SU-DHL-6 (cell line): ENCODE results near the gene BUB1.
"Not testable (repeated sequence)": the region's sequence is repeated elsewhere in the genome, so short reads cannot be mapped to it uniquely, and the experiment has no call there.

Source experiments
- H2AFZ ChIP-seq: fragments of 200-600 bp; sonication (generic); 2 replicates; pipeline ENCODE4 v1.6.1; 2014; ENCODE audit warnings: low read depth, mild to moderate bottlenecking, moderate library complexity, mixed read lengths, antibody characterized with exemption, low read length; ENCODE audit not compliant: severe bottlenecking
- H3F3A ChIP-seq: fragments of 200-600 bp; shearing (Covaris generic); 2 replicates; pipeline ENCODE4 v1.6.0; 2016; ENCODE audit warnings: antibody characterized with exemption, mild to moderate bottlenecking; ENCODE audit not compliant: insufficient read depth
- H3K27ac ChIP-seq: fragments of 200-600 bp; sonication (generic); 2 replicates; pipeline ENCODE4 v1.5.1; 2016; ENCODE audit warnings: low read depth, mild to moderate bottlenecking, low read length, moderate library complexity, mixed read lengths
- H3K27me3 ChIP-seq: fragments of 200-600 bp; sonication (generic), shearing (Covaris generic); 2 replicates; pipeline ENCODE4 v1.6.0; 2014; ENCODE audit warnings: mild to moderate bottlenecking, low read length
- H3K36me3 ChIP-seq: fragments of 200-600 bp; sonication (generic); 2 replicates; pipeline ENCODE4 v1.6.1; 2014; ENCODE audit warnings: mild to moderate bottlenecking, low read length, mixed read lengths
- H3K4me2 ChIP-seq: fragments of 300-600, 200-600 bp; shearing (Covaris generic), sonication (generic); 2 replicates; pipeline ENCODE4 v1.6.0; 2014; ENCODE audit warnings: low read length, low read depth, mild to moderate bottlenecking; ENCODE audit not compliant: poor library complexity, severe bottlenecking
- H3K4me3 ChIP-seq: fragments of 200-600 bp; sonication (generic); 2 replicates; pipeline ENCODE4 v1.5.1; 2014; ENCODE audit warnings: antibody characterized with exemption, low read length, mild to moderate bottlenecking, mixed read lengths; ENCODE audit not compliant: insufficient read depth, poor library complexity, severe bottlenecking
- H3K79me2 ChIP-seq: fragments of 200-600 bp; sonication (generic); 2 replicates; pipeline ENCODE4 v1.6.1; 2014; ENCODE audit warnings: mild to moderate bottlenecking, low read length, moderate library complexity; ENCODE audit not compliant: insufficient read depth
- H3K9ac ChIP-seq: fragments of 200-600 bp; sonication (generic); 2 replicates; pipeline ENCODE4 v1.7.0; 2014; ENCODE audit warnings: mild to moderate bottlenecking, low read length
- H3K9me2 ChIP-seq: fragments of 200-600 bp; sonication (generic); replicated peaks from 2 replicates; pipeline ENCODE4 v1.6.1; 2014; ENCODE audit warnings: low read length; ENCODE audit not compliant: insufficient read depth
- H3K9me3 ChIP-seq: fragments of 200-600 bp; sonication (generic); 2 replicates; pipeline ENCODE4 v1.6.1; 2014; ENCODE audit warnings: low read length, mixed read lengths; ENCODE audit not compliant: insufficient read depth
- H4K20me1 ChIP-seq: fragments of 200-600 bp; sonication (generic); 2 replicates; pipeline ENCODE4 v1.6.1; 2014; ENCODE audit warnings: low read depth, mild to moderate bottlenecking, antibody characterized with exemption, low read length, moderate library complexity, mixed read lengths
- EZH2phosphoT487 ChIP-seq: fragments of 200-600 bp; sonication (generic), shearing (Covaris generic); conservative IDR thresholded peaks from 2 replicates; pipeline ENCODE4 v1.6.1; 2018; ENCODE audit warnings: mild to moderate bottlenecking, antibody characterized with exemption, low read length, moderate library complexity, mixed read lengths
- TF ChIP-seq, protein P1 (sequence below): fragments of 200-600 bp; sonication (generic); IDR thresholded peaks from one replicate; pipeline ENCODE4 v1.5.1; 2017; ENCODE audit warnings: antibody characterized with exemption, mild to moderate bottlenecking, low read length, moderate library complexity; ENCODE audit not compliant: insufficient read depth, poor library complexity, severe bottlenecking

Gene BUB1

GRCh38 chr2:110691612-110692258, 13.9 kb upstream of the BUB1 start:
- Histone ChIP-seq H2AFZ (no peak overlapping the region), H3K79me2 (no peaks in the 10 kb centered on the region), H3K9ac (no peak overlapping the region), H3K9me3 (no peaks in the 10 kb centered on the region), H3K27ac (no peak overlapping the region), H3K9me2 (no peaks in the 10 kb centered on the region), H4K20me1 (no peaks in the 10 kb centered on the region), H3K27me3 (peaks cover 2% of the 10 kb centered on the region; the same call in 1 of the 2 replicates), H3K4me3 (no peak overlapping the region), H3K4me2 (no peak overlapping the region), H3F3A (no peaks in the 10 kb centered on the region), H3K36me3 (no peaks in the 10 kb centered on the region)
- no peak for TF ChIP-seq EZH2phosphoT487
- TF ChIP-seq, protein P1, sequence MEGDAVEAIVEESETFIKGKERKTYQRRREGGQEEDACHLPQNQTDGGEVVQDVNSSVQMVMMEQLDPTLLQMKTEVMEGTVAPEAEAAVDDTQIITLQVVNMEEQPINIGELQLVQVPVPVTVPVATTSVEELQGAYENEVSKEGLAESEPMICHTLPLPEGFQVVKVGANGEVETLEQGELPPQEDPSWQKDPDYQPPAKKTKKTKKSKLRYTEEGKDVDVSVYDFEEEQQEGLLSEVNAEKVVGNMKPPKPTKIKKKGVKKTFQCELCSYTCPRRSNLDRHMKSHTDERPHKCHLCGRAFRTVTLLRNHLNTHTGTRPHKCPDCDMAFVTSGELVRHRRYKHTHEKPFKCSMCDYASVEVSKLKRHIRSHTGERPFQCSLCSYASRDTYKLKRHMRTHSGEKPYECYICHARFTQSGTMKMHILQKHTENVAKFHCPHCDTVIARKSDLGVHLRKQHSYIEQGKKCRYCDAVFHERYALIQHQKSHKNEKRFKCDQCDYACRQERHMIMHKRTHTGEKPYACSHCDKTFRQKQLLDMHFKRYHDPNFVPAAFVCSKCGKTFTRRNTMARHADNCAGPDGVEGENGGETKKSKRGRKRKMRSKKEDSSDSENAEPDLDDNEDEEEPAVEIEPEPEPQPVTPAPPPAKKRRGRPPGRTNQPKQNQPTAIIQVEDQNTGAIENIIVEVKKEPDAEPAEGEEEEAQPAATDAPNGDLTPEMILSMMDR: no peak

- no peaks in the 10 kb centered on the region for H3K9me3 ChIP-seq
- H3K27me3 ChIP-seq: peaks cover 2% of the 10 kb centered on the region; the same call in 1 of the 2 replicates
- H3K79me2 ChIP-seq: no peaks in the 10 kb centered on the region
- TF ChIP-seq EZH2phosphoT487: no peak
- TF ChIP-seq, protein P1: no peak
- no peak overlapping the region for H3K27ac ChIP-seq
- no peak overlapping the region for H3K9ac ChIP-seq
- H3K9me2 ChIP-seq: no peaks in the 10 kb centered on the region
- no peak overlapping the region for H2AFZ ChIP-seq
- H3K36me3 ChIP-seq: no peaks in the 10 kb centered on the region
- no peak overlapping the region for H3K4me3 ChIP-seq
- no peaks in the 10 kb centered on the region for H4K20me1 ChIP-seq
- H3F3A ChIP-seq: no peaks in the 10 kb centered on the region
- H3K4me2 ChIP-seq: no peak overlapping the region
Measured at GRCh38 chr2:110690083-110690965, 12.5 kb upstream of the BUB1 start.

GRCh38 chr2:110688594-110689091, 10.8 kb upstream of the BUB1 start:
- Histone ChIP-seq H3K27me3 (peaks cover 2% of the 10 kb centered on the region; the same call in 1 of the 2 replicates), H3K79me2 (no peaks in the 10 kb centered on the region), H3K27ac (no peak overlapping the region), H4K20me1 (no peaks in the 10 kb centered on the region), H3K36me3 (no peaks in the 10 kb centered on the region), H3K9me3 (no peaks in the 10 kb centered on the region), H3K4me2 (no peak overlapping the region), H2AFZ (no peak overlapping the region), H3K9ac (no peak overlapping the region), H3K4me3 (no peak overlapping the region), H3K9me2 (no peaks in the 10 kb centered on the region), H3F3A (no peaks in the 10 kb centered on the region)
- TF ChIP-seq, protein P1: no peak
- no peak for TF ChIP-seq EZH2phosphoT487

DNA sequence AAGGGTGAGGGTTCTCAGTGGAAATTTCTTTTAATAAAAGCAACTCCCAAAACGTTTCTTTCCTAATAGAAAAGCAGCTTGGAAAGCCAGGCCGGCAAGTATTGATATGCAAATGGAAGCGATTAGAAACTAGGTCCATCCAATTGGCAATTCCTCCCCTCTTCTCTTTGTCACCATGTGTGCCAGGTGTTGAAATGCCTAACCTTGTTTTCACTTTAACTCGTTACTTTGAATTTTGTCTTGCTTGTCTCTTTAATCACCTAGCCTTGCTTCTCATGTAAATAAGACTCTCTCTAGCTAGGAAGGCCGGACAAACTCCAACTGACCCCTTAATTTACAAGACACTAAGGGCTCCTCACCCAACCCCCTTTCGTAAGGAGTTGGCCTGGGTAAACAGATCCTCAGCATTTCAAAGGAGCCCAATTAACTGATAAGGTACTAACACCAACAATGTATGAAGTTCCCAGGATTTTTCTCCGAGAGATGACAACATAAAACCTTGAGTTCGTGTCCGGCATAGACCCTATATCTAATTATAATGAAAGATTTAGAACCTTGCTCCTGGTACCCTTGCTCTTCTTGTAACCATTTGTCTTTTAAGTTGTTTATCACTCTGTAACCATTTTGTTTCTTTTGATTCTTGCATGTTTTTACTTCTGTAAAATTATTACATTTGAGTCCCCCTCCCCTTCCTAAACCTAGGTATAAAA, 10.1 kb upstream of the BUB1 start:
- H3K27ac ChIP-seq, H3K9me3 ChIP-seq, H4K20me1 ChIP-seq, H3K79me2 ChIP-seq, H3K9ac ChIP-seq, H3F3A ChIP-seq, H3K27me3 ChIP-seq, H3K4me3 ChIP-seq, H3K36me3 ChIP-seq, H3K9me2 ChIP-seq, H3K4me2 ChIP-seq, H2AFZ ChIP-seq: not testable (repeated sequence)
